Measurements from ENCODE around the gene SLCO1A2. TPM values are rescaled to one million over a fixed set of nuclear protein-coding genes. Genes with fewer than 3 reads are reported as not detected.
A peak's percentile ranks its signal among the peaks of the same experiment; 100 is the strongest.

The SLCO1A2 gene
- total and polyA plus RNA-seq, 2 of the 8 experiments (the other 6 are each of a cell fraction or from before 2014, with no cell fraction given) = 2.9 to 5.1 TPM

GRCh38 chr12:21234395-21234794 is 100.3 kb downstream of the SLCO1A2 start:
- H3K4me3 ChIP-seq (ENCODE audit: extremely low read depth in 1 of 4, insufficient read depth in 2 of 4, low read depth in 3 of 4, low read length in 4 of 4) = no peak overlapping the region
- no peaks in the 10 kb centered on the region for H3K79me2 ChIP-seq (ENCODE audit: control insufficient read depth in 1 of 2, insufficient read depth in 2 of 2, low read length in 2 of 2)
- H3K14ac ChIP-seq (ENCODE audit: insufficient read length) = no peak overlapping the region
- H3K4ac ChIP-seq (replicated peaks; ENCODE audit: insufficient read length, low read depth, low read length) = no peak overlapping the region
- ChIA-PET CTCF (ENCODE audit: partially characterized antibody) (interaction anchor here (1.1 kb wide), 1 partner anchor 11 kb away, joined by 3 read pairs; no protein-coding TSS in a partner anchor), POLR2A (ENCODE audit: partially characterized antibody) (no interaction called here)
- FAIRE-seq (no peak), DNase-seq (ENCODE audit: low read depth in 1 of 2, low spot score in 2 of 2) (no peak)
- H3K27ac ChIP-seq (ENCODE audit: low read depth, low read length) = no peak overlapping the region
- no peaks in the 10 kb centered on the region; a peak in 1 of 4 replicates for H3K9me3 ChIP-seq (ENCODE audit: insufficient read depth in 2 of 2, low read depth in 1 of 2, low read length in 1 of 2)
- H2AFZ ChIP-seq (ENCODE audit: low read length) = 0 out of 2 replicates have a peak overlapping the region, but pooled peaks have one; percentile 5
- H2BK120ac ChIP-seq (replicated peaks; ENCODE audit: low read depth, low read length) = no peak overlapping the region
- H3K23ac ChIP-seq (ENCODE audit: insufficient read length) = no peak overlapping the region
- no peak overlapping the region for H3K9ac ChIP-seq (replicated peaks in 1 of 4; ENCODE audit: extremely low read depth in 1 of 4, low read depth in 3 of 4, low read length in 3 of 4)
- no peak overlapping the region for H2BK12ac ChIP-seq (ENCODE audit: low read depth, low read length)
- H2AK5ac ChIP-seq (ENCODE audit: low read depth, low read length) = no peak overlapping the region
- no peaks in the 10 kb centered on the region for H4K20me1 ChIP-seq (replicated peaks in 1 of 2; ENCODE audit: control insufficient read depth in 1 of 2, insufficient read depth in 2 of 2, low read length in 2 of 2)
- WGBS, 2 experiments (ENCODE audit: extremely low coverage in 1 of 2, insufficient coverage in 1 of 2, insufficient read length in 1 of 2, insufficient replicate concordance in 2 of 2, low coverage in 1 of 2, low lambda C conversion rate in 2 of 2, missing lambda C conversion rate in 1 of 2) = 88% methylated on average over 5 of the region's 5 CpGs; no CpG with 5 or more reads in 1 of the 2 experiments
- TF ChIP-seq POLR2A (IDR thresholded peaks at IDR 0.05; ENCODE audit: control extremely low read depth in 1 of 2, low read depth in 2 of 2, low read length in 2 of 2) (no peak), ATF2 (IDR thresholded peaks at IDR 0.05; ENCODE audit: low read length) (no peak), CHD2 (IDR thresholded peaks at IDR 0.05; ENCODE audit: low read length) (no peak), USF2 (IDR thresholded peaks at IDR 0.05; ENCODE audit: low read length) (no peak), RXRA (IDR thresholded peaks at IDR 0.05; ENCODE audit: insufficient read depth, low read depth, low read length) (no peak)
- H4K5ac ChIP-seq (ENCODE audit: insufficient read length, low read depth, low read length) = no peak overlapping the region
- H2BK20ac ChIP-seq (ENCODE audit: low read length) = no peak overlapping the region
- no peak overlapping the region for H4K8ac ChIP-seq (ENCODE audit: extremely low read depth, insufficient read depth, low read length)
- no peaks in the 10 kb centered on the region for H3K79me1 ChIP-seq (ENCODE audit: low read depth, low read length)
- no peak overlapping the region for H2BK5ac ChIP-seq (ENCODE audit: low read depth, low read length)
- no peak overlapping the region for H3K56ac ChIP-seq (replicated peaks; ENCODE audit: insufficient read length, low read depth, low read length)
- no peaks in the 10 kb centered on the region for H3K23me2 ChIP-seq (ENCODE audit: low read depth, low read length)
- H3K36me3 ChIP-seq (ENCODE audit: control insufficient read depth in 2 of 4, insufficient read depth in 4 of 4, low read length in 3 of 4) = no peaks in the 10 kb centered on the region
- no peak overlapping the region for H4K91ac ChIP-seq (replicated peaks; ENCODE audit: insufficient read length, low read length)
- H3K27me3 ChIP-seq (replicated peaks in 1 of 4; ENCODE audit: control insufficient read depth in 3 of 4, extremely low read depth in 1 of 4, insufficient read depth in 3 of 4, low read length in 3 of 4) = no peaks in the 10 kb centered on the region
- no peak overlapping the region for H2BK15ac ChIP-seq (ENCODE audit: low read length)
- H3K4me1 ChIP-seq (replicated peaks in 1 of 4; ENCODE audit: control insufficient read depth in 3 of 4, insufficient read depth in 4 of 4, low read length in 3 of 4) = no peaks in the 10 kb centered on the region
- H3K18ac ChIP-seq (ENCODE audit: extremely low read depth, low read length) = no peak overlapping the region
- H3K4me2 ChIP-seq (ENCODE audit: insufficient read depth in 1 of 2, low read depth in 2 of 2, low read length in 2 of 2) = no peak overlapping the region

Measured in H1 (cell line).